ENCODE results near the gene BICRA. TPM values are rescaled to one million over a fixed set of nuclear protein-coding genes. Genes with fewer than 3 reads are reported as not detected.

BICRA gene
- total RNA-seq, 1 donor from 2014 or later = 13.5 TPM

DNA sequence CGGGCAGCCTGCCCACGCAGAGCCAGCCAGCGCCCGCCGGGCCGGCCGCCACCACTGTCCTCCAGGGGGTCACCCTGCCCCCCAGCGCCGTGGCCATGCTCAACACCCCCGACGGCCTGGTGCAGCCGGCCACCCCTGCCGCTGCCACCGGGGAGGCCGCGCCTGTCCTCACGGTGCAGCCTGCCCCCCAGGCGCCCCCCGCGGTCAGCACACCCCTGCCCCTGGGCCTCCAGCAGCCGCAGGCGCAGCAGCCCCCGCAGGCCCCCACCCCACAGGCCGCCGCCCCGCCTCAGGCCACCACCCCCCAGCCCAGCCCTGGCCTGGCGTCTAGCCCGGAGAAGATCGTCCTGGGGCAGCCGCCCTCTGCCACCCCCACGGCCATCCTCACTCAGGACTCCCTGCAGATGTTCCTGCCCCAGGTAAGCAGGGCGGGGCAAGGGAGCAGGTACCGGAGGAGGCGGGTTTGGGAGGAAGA lies 72.0 kb downstream of the BICRA start:
- Mint-ChIP-seq H3K27me3 (ENCODE audit: insufficient read depth) (no peaks in the 10 kb centered on the region), H3K4me1 (ENCODE audit: low read depth) (no peaks in the 10 kb centered on the region), H3K27ac (no peak overlapping the region), H3K4me3 (no peak overlapping the region), H3K36me3 (ENCODE audit: low read depth) (peaks cover 4% of the 10 kb centered on the region), H3K9me3 (no peaks in the 10 kb centered on the region)
- intact Hi-C loops (cut with micrococcal nuclease) = no loop called here
- DNase-seq (ENCODE audit: low spot score) = no peak

DNA sequence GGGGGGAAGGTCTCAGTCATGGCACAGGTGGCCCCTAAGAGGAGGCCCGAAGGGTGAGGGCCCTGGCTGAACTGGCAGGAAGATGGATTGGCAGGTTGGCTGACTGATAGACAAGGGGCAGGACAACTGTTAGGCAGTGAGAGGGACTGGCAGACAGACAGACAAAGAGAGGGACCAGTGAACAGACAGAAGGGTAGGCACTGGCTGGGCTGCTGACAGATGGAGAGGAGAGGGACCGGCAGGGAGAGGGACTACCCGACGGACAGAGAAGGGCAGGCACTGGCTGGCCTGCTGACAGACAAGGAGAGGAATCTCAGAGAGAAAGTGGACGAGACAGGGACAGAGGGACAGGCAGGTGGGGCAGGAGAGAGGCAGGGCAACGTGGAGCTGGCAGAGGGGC lies 72.5 kb downstream of the BICRA start:
- H3K27me3 Mint-ChIP-seq (ENCODE audit: insufficient read depth) = no peaks in the 10 kb centered on the region
- DNase-seq (ENCODE audit: low spot score) = no peak
- H3K36me3 Mint-ChIP-seq (ENCODE audit: low read depth) = peaks cover 4% of the 10 kb centered on the region
- intact Hi-C loops (cut with micrococcal nuclease) = no loop called here
- H3K4me1 Mint-ChIP-seq (ENCODE audit: low read depth) = no peaks in the 10 kb centered on the region
- H3K4me3 Mint-ChIP-seq = no peak overlapping the region
- H3K9me3 Mint-ChIP-seq = no peaks in the 10 kb centered on the region
- no peak overlapping the region for H3K27ac Mint-ChIP-seq

DNA sequence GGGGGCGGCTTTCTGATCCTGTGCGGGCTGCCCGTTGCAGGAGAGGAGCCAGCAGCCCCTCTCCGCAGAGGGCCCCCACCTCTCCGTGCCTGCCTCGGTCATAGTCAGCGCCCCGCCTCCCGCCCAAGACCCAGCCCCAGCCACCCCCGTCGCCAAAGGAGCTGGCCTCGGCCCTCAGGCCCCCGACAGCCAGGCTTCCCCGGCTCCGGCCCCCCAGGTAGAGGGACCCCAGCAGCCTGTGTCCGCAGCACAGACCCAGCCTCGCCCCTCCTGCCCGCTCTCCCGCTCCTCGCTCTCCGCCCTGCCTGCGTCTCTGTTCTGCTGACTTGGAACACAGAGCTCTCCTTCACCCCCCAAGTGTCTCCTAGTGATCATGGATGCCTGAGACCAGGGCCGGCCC lies 73.0 kb downstream of the BICRA start:
- peaks cover 4% of the 10 kb centered on the region for H3K36me3 Mint-ChIP-seq (ENCODE audit: low read depth)
- no peak for DNase-seq (ENCODE audit: low spot score)
- no peaks in the 10 kb centered on the region for H3K9me3 Mint-ChIP-seq
- intact Hi-C loops (cut with micrococcal nuclease) = no loop called here
- no peak overlapping the region for H3K4me3 Mint-ChIP-seq
- H3K27ac Mint-ChIP-seq = no peak overlapping the region
- no peaks in the 10 kb centered on the region for H3K4me1 Mint-ChIP-seq (ENCODE audit: low read depth)
- H3K27me3 Mint-ChIP-seq (ENCODE audit: insufficient read depth) = no peaks in the 10 kb centered on the region

DNA sequence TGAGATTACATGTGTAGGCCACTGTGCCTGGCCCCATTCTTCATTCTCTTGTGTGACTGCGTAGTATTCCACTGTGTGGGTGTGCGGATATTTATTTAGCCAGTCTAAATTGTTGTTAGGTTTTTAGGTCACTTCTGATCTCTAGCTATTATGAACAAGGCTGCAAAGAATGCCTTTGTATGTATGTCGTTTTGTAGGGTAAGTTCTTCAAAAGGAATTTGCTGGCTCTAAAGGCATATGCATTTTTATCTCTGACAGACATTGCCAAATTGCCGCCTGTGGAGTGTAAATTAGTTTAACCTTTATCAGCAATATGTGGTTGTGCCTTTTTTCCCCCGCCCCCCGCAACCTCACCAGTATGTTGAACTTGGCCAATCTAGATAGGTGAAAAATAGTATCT lies 74.0 kb downstream of the BICRA start:
- intact Hi-C loops (cut with micrococcal nuclease) = no loop called here
- DNase-seq (ENCODE audit: low spot score) = no peak
- no peaks in the 10 kb centered on the region for H3K9me3 Mint-ChIP-seq
- H3K27me3 Mint-ChIP-seq (ENCODE audit: insufficient read depth) = no peaks in the 10 kb centered on the region
- no peak overlapping the region for H3K4me3 Mint-ChIP-seq
- no peak overlapping the region for H3K27ac Mint-ChIP-seq
- H3K36me3 Mint-ChIP-seq (ENCODE audit: low read depth) = peaks cover 1% of the 10 kb centered on the region
- H3K4me1 Mint-ChIP-seq (ENCODE audit: low read depth) = no peaks in the 10 kb centered on the region

DNA sequence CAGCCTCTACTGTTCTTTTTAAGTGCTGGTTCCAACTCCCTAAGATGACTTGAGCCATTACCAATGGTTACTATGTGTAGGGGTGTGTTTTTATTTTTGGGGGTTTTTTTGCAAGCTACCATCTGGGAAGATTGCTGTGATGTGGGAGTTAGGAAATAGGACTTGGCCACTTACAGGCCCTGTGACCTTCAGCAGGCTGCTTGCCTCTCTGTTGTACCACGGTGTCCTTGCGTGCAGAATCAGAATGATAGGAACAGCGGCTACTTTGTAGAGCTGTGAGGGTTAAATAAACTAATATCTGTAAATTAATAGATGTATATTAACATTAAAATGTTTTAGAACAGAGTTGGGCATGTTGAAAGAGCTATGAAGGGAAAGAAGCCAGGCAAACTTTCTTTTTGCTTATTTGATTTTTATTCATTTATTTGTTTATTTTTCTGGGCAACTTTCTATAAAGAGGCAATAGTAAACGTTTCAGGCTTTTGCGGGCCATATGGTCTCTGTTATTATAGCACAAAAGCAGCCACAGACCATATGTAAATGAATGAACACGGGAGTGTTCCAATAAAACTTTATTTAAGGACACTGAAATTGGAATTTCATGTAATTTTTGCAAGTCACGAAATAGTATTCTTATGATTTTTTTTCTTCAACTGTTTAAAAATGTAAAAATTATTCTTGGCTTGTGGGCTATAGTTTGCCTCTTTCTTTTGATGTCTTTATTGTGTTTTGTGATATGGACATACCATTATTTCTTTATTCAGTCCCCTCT lies 77.9 kb downstream of the BICRA start:
- Mint-ChIP-seq H3K27ac (no peak overlapping the region), H3K27me3 (ENCODE audit: insufficient read depth) (no peaks in the 10 kb centered on the region), H3K4me3 (no peak overlapping the region), H3K9me3 (no peaks in the 10 kb centered on the region), H3K4me1 (ENCODE audit: low read depth) (no peaks in the 10 kb centered on the region), H3K36me3 (ENCODE audit: low read depth) (peaks cover 4% of the 10 kb centered on the region)
- DNase-seq (ENCODE audit: low spot score) = no peak
- intact Hi-C loops (cut with micrococcal nuclease) = no loop called here

DNA sequence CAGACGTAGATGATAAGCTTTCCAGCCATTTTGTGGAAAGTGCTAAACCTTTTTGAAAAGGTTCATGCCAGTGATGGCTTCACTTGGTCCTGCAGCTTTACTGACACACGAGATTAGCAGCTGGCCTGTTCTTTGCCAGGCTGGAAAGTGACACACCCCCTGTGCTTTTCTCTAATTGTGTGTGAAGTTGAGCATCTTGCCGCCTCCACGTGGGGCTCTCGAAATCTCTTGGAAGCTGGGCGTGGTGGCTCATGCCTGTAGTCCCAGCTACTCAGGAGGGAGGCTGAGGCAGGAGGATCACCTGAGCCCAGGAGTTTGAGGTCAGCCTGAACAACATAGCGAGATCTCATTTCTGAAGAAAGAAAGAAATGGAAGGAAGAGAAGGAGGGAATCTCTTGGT lies 79.0 kb downstream of the BICRA start:
- no peak overlapping the region for H3K27ac Mint-ChIP-seq
- no peaks in the 10 kb centered on the region for H3K27me3 Mint-ChIP-seq (ENCODE audit: insufficient read depth)
- no peak overlapping the region for H3K4me3 Mint-ChIP-seq
- intact Hi-C loops (cut with micrococcal nuclease) = no loop called here
- H3K9me3 Mint-ChIP-seq = no peaks in the 10 kb centered on the region
- H3K4me1 Mint-ChIP-seq (ENCODE audit: low read depth) = no peaks in the 10 kb centered on the region
- no peak for DNase-seq (ENCODE audit: low spot score)
- H3K36me3 Mint-ChIP-seq (ENCODE audit: low read depth) = peaks cover 6% of the 10 kb centered on the region

DNA sequence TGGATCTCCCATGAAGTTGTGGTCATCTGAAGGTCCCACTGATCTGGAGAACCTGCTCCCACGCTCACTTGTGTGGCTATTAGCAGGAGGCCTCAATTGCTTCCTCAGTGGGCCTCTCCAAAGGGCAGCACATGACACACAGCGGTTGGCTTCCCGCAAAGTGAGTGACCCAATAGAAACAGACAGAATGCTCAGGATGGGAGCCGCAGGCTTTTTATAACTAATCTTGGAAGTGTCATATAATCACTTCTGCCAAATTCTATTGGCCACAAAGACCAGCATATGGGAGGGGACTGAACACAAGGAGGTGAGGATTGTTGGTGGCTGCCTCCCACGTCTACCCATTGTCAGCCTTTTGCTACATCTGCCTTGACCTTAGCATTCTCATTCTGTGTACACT lies 82.2 kb downstream of the BICRA start:
- Mint-ChIP-seq H3K36me3 (ENCODE audit: low read depth) (peaks cover 8% of the 10 kb centered on the region), H3K9me3 (no peaks in the 10 kb centered on the region), H3K27me3 (ENCODE audit: insufficient read depth) (no peaks in the 10 kb centered on the region), H3K27ac (no peak overlapping the region), H3K4me1 (ENCODE audit: low read depth) (no peaks in the 10 kb centered on the region), H3K4me3 (no peak overlapping the region)
- intact Hi-C loops (cut with micrococcal nuclease) = no loop called here
- no peak for DNase-seq (ENCODE audit: low spot score)

DNA sequence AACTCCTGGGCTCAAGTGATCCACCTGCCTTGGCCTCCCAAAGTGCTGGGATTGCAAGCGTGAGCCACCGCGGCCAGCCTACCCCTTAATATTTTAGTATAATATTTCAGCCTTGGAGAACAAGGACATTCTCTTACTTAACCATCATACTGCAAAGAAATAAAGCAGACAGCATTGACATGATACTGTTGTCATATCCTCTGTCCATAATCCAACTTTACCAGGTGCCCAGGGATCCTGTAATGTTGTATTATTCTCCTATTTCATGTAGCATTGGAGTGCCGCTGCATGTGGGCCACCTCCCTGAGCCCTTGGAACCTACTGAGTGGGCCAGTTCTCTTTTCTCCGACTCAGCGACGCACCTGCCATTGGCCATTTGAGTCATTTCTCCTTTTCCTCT lies 82.8 kb downstream of the BICRA start:
- no peaks in the 10 kb centered on the region for H3K27me3 Mint-ChIP-seq (ENCODE audit: insufficient read depth)
- DNase-seq (ENCODE audit: low spot score) = no peak
- no peaks in the 10 kb centered on the region for H3K4me1 Mint-ChIP-seq (ENCODE audit: low read depth)
- no peak overlapping the region for H3K4me3 Mint-ChIP-seq
- H3K27ac Mint-ChIP-seq = no peak overlapping the region
- no peaks in the 10 kb centered on the region for H3K9me3 Mint-ChIP-seq
- H3K36me3 Mint-ChIP-seq (ENCODE audit: low read depth) = peaks cover 8% of the 10 kb centered on the region
- intact Hi-C loops (cut with micrococcal nuclease) = no loop called here

DNA sequence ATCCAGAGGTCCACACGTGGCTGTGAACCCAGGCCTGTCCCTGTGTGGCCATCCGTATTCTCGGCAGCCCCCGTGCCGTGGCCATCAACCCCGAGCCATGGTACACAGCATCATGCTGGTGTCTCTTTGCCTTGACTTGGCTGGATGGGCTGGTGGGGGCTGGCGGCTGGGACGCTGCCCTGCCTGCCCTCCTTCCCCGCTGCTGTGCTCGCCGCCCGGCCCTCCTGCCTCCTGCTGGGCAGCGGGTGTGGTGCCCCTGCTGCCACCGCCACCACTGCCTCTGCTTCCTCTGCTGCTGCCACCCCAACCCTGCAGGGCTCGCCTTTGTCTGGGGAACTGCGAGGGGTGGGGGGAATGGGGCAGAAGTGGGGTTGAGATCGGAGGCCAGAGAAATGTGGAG lies 84.6 kb downstream of the BICRA start:
- Mint-ChIP-seq H3K27ac (no peak overlapping the region), H3K9me3 (no peaks in the 10 kb centered on the region), H3K27me3 (ENCODE audit: insufficient read depth) (no peaks in the 10 kb centered on the region), H3K4me1 (ENCODE audit: low read depth) (no peaks in the 10 kb centered on the region), H3K36me3 (ENCODE audit: low read depth) (peaks cover 8% of the 10 kb centered on the region), H3K4me3 (no peak overlapping the region)
- no peak for DNase-seq (ENCODE audit: low spot score)
- intact Hi-C loops (cut with micrococcal nuclease) = no loop called here

DNA sequence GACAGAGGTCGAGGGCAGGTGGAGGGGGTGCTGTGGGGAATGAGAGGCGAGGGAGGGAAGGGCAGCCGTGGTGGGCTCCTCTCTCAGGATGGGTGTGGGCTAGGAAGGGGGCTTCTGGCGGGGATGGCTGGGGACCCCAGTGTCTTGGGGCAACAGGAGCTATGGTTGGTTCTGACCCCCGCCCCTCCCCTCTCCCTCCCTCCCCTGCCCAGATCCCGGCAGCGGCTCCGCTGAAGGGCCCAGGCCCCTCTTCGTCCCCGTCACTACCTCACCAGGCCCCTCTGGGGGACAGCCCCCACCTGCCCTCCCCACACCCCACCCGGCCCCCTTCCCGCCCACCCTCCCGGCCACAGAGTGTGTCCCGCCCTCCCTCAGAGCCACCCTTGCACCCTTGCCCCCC lies 85.0 kb downstream of the BICRA start:
- no peak for DNase-seq (ENCODE audit: low spot score)
- Mint-ChIP-seq H3K36me3 (ENCODE audit: low read depth) (peaks cover 8% of the 10 kb centered on the region), H3K27me3 (ENCODE audit: insufficient read depth) (no peaks in the 10 kb centered on the region), H3K9me3 (no peaks in the 10 kb centered on the region), H3K4me1 (ENCODE audit: low read depth) (no peaks in the 10 kb centered on the region), H3K4me3 (no peak overlapping the region), H3K27ac (no peak overlapping the region)
- intact Hi-C loops (cut with micrococcal nuclease) = no loop called here

DNA sequence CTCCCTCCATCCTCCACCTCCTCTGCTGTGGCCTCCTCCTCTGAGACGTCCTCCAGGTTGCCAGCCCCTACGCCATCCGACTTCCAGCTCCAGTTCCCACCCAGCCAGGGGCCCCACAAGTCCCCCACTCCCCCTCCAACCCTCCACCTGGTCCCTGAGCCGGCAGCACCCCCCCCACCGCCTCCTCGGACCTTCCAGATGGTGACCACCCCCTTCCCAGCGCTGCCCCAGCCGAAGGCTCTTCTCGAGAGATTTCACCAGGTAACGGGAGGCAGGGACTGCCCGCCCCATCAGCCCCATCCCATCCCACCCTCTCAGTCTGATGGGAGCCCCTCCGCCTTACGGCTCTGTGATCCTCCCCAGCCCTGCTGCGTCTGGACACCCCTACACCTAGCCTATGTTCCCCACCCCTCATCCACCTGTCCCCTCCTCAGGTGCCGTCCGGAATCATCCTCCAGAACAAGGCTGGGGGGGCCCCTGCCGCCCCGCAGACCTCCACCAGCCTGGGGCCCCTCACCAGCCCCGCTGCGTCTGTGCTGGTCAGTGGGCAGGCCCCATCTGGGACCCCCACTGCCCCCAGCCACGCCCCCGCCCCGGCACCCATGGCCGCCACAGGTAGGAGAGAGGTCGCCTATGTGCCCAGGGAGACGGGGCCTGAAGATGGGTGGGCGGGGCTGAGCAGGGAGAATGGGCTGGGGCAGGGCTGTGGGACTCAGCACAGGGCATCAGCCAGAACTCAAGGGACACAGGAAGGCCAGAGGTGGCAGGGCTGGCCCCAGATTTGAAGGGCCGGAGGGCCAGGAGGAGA lies 85.7 kb downstream of the BICRA start:
- no peaks in the 10 kb centered on the region for H3K9me3 Mint-ChIP-seq
- no peak overlapping the region for H3K27ac Mint-ChIP-seq
- no peaks in the 10 kb centered on the region for H3K27me3 Mint-ChIP-seq (ENCODE audit: insufficient read depth)
- intact Hi-C loops (cut with micrococcal nuclease) = no loop called here
- H3K4me3 Mint-ChIP-seq = no peak overlapping the region
- no peaks in the 10 kb centered on the region for H3K4me1 Mint-ChIP-seq (ENCODE audit: low read depth)
- no peak for DNase-seq (ENCODE audit: low spot score)
- peaks cover 8% of the 10 kb centered on the region for H3K36me3 Mint-ChIP-seq (ENCODE audit: low read depth)

DNA sequence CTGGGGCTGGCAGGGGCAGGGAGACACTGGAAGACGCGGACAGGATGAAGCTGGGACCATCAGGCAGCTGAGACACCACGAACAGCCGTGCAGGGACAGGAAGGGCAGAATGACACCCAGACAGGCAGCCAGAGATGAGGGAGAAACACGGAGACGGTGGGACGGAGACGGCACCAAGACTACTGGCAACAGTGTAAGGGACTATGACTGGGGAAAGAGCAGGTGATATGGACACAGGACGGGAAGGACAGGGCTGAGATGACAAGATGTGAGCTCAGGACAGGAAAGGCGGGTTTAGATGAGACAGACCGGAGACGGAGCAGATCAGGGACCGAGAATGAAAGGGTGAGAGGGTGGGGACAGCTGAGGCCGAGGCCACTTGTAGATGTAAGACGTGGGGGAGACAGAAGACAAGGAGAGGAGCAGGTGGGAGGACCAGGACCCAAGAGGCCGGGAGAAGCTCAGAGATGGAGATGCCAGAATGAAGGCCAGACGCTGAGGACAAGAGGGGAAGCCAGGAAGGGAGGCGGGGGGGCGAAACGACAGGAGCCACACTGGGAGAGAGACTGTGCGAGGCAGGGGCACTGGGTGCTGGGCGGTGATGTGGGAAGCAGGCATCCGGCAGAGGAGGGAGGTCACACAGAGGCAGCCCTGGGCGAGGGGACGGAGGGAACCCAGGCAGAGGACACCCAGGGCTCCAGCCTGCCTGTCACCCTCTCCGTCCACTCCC lies 86.8 kb downstream of the BICRA start:
- no peaks in the 10 kb centered on the region for H3K9me3 Mint-ChIP-seq
- intact Hi-C loops (cut with micrococcal nuclease) = no loop called here
- peaks cover 12% of the 10 kb centered on the region for H3K36me3 Mint-ChIP-seq (ENCODE audit: low read depth)
- H3K4me3 Mint-ChIP-seq = no peak overlapping the region
- no peaks in the 10 kb centered on the region for H3K4me1 Mint-ChIP-seq (ENCODE audit: low read depth)
- DNase-seq (ENCODE audit: low spot score) = no peak
- no peaks in the 10 kb centered on the region for H3K27me3 Mint-ChIP-seq (ENCODE audit: insufficient read depth)
- H3K27ac Mint-ChIP-seq = no peak overlapping the region

DNA sequence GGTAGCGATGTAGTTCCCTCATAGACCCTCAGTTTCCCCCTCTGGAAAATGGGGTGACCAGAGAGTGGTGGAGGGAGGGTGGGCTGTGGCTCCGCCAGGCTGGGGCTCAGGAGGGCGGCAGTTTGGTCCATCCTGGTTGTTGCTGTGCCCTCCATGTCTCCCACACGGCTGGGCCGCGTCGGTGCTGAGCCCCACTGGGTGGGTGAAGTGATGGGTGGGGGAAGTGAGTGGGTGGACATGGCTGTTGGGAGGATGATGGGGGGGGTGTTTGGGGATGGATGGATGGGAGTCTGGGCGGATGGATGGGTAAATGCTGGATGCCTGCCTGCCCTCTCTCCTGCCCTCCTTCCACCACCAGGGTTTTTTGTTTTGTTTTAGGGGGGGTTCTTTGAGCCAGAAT lies 87.7 kb downstream of the BICRA start:
- no peak overlapping the region for H3K4me3 Mint-ChIP-seq
- no peak overlapping the region for H3K27ac Mint-ChIP-seq
- H3K36me3 Mint-ChIP-seq (ENCODE audit: low read depth) = peaks cover 9% of the 10 kb centered on the region
- no peaks in the 10 kb centered on the region for H3K4me1 Mint-ChIP-seq (ENCODE audit: low read depth)
- intact Hi-C loops (cut with micrococcal nuclease) = no loop called here
- H3K27me3 Mint-ChIP-seq (ENCODE audit: insufficient read depth) = no peaks in the 10 kb centered on the region
- no peaks in the 10 kb centered on the region for H3K9me3 Mint-ChIP-seq
- no peak for DNase-seq (ENCODE audit: low spot score)

All from activated T-helper 1 cell treated with anti-CD3 and anti-CD28 coated beads, Interleukin-12 subunit alpha, Interleukin-12 subunit beta, Interleukin-2, Interleukin-4 antibody, amounts not matched to agents 30 ng/mL and 10 ng/mL and 1 ng/mL, durations not matched to agents 14 hours and 24 hours and 36 hours (primary cell).